Hypothalamus (tissue), 51 donors: Measurements from ENCODE around the gene ARPC1A.
A peak's percentile ranks its signal among the peaks of the same experiment; 100 is the strongest.
"Not testable (repeated sequence)": the region's sequence is repeated elsewhere in the genome, so short reads cannot be mapped to it uniquely, and the experiment has no call there.

Experiments
- DNase-seq, 51 donors: peaks; one replicate each; lab custom pipeline; 2025; lab: John Stamatoyannopoulos, UW

Gene ARPC1A

GRCh38 chr7:99325592-99326407 is at the start of gene ARPC1A:
Gene ARPC1A (plus strand): TSS chr7:99325898. CDS start chr7:99333354, 7,456 bp downstream.
- DNase-seq, result peak; percentile 36 to 91 (median 74)

DNA sequence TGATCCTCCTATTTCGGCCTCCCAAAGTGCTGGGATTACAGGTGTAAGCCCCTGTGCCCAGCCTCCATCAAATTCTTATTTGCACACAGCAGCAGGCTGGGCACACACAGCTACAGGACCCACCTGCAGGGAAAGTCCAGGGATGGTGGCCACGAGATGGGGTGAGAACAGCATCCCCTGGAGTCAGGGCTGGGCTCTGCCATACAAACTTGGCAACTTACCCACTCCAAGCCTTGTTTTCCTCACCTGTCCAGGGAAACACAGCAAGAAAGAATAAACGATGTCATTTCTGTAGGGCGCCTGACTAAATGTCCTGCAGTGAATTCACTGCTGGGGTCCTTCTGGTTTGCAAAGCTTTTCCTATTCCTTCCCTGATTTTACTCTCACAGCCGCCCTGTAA is 47.5 kb upstream of the ARPC1A start:
- no peak for DNase-seq

DNA sequence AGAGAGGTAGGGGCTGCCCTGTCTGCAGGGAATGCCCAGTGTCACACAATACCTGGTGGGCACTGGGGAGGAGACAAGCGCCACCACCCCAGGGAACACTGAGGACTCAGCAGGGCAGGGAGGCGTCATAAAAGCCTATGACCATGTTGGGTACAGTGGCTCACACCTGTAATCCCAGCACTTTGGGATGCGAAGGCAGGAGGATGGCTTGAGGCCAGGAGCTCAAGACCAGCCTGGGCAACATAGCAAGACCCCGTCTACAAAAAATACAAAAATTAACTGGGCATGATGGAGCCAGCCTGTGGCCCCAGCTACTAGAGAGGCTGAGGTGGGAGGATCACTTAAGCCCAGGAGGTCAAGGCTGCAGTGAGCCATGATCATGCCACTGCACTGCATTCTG is 41.5 kb upstream of the ARPC1A start:
- DNase-seq, result not testable (repeated sequence)

- DNase-seq, result no peak
These were observed 37.7 kb upstream of the ARPC1A start for GRCh38 chr7:99287779-99288534.

- DNase-seq, result no peak
These were observed 36.5 kb upstream of the ARPC1A start for GRCh38 chr7:99289185-99289584.

DNA sequence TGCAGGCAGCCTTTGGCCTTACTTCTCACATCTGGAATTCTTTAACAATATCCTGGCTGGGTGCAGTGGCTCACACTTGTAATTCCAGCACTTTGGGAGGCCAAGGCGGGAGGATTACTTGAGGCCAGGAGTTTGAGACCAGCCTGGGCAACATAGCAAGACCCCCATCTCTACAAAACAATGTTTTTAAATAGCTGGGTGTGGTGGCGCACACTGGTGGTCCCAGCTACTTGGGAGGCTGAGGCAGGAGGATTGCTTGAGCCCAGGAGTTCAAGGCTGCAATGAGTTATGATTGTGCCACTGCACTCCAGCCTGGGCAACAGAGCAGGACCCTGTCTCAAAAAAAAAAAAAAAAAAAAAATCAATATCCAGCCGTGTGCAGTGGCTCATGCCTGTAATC is 35.5 kb upstream of the ARPC1A start:
- not testable (repeated sequence) for DNase-seq

DNA sequence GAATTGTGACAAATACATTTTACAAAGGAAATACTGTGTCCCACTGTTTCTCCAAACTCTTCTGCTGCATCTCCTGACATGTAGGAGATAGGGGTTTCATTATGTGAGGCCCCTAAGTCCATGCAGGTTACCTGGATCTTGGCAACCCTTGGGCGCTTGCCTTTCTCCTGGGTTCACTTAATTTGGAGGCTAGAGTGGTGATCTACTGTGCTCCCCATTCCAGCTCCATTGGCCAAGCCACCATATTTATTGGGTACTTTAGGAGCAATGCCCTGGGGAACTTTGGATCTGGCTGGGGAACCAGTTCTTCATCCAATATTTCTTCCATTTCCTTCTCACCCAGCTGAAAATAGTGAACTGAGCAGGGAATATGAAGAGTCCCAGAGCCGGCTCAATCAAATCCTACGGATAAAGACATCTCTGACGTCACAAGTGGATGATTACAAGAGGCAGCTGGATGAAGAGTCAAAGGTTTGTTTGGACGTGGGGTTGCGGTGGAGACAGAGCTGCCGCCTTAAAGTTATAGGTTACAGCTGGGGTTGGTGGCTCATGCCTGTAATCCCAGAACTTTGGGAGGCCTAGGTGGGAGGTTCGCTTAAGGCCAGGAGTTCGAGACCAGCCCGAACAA is 34.6 kb upstream of the ARPC1A start:
- DNase-seq, result no peak

- DNase-seq, result no peak
These were observed 33.6 kb upstream of the ARPC1A start for GRCh38 chr7:99292127-99292526.

DNA sequence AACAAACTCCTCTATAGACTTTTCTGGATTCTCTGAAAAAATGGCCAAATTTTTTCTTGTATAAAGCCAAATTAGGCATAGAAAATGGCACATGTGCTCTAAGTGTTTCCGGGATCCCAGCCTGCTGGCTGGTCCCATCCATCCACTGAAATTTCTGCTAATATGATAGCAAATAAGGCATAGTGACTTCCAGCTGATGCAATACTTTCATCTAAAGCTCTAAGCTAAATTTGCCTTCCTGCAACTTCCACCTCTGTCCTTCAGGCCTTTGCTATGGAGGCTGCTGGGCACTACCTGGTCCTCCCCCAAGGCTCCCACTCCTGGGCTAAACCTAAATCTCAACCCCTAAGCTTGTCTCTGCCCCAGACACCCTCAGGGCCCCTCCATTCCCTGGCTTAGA is 32.5 kb upstream of the ARPC1A start:
- DNase-seq, result no peak

DNA sequence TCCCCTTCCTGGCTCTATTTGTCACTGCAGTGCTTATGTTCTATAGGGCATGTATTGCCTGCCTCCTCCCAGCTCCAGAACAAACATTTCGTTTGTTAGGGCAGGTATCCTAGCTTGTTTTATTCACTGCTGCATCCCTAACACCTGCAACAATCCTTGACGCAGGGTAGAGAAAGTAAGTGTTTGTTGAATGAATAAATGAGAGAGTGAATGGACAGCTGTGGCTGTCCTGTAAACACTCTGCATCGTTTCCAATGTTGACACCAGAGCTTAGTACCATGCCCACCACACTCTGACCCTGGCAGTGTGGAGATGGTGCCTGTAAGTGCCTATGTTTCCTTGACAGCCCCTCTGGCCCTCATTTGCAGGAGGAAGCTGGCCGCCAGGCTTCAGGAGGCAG is 32.0 kb upstream of the ARPC1A start:
- DNase-seq, result no peak

GRCh38 chr7:99296471-99296870 is 29.2 kb upstream of the ARPC1A start:
- DNase-seq, result no peak

DNA sequence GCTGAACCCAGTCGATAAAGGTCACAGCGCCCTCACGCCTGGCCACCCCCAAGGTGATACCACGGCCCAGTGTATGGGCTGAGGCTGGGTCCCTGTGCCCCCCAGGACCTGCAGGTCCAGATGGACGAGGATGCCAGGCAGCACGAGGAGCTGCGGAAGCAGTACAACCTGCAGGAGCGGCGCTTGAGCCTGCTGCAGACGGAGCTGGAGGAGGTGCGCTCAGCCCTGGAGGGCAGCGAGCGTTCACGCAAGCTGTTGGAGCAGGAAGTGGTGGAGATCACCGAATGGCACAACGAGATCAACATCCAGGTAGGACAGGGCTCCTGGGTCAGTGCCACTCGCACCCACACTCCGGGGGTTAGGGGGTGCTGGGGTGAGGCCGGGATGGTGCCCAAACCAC is 24.2 kb upstream of the ARPC1A start:
- DNase-seq, result no peak

DNA sequence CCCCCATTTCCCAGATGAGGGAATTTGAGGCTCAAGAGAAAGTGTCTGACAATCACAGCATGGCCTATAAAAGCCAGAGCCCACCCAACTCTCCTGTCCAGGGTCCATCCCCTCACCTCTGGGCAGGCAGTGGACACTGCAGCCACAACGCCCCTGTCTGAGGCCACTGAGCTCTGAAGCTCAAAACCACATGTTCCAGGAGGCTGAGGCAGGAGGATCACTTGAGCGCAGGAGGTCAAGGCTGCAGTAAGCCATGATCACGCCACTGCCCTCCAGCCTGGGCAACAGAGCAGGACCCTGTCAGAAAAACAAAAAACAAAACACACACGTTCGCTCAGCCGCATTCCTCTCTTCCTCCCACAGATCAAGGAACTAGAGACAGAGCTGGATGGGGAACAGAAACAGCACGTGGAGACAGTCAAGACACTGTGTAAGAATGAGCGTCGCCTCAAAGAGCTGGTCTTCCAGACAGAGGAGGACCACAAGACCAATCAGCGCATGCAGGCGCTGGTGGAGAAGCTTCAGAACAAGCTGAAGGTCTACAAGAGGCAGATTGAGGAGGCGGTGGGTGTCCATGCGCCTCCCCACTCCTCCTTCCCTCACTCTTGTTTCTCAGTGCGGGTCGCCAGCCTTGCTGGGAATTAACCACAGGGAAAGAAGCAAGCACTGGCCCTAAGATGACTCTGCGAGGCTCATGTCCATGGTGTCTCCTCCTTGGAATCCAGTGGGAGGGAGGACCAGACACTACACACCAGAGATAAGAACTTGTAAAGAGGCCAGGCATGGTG is 20.0 kb upstream of the ARPC1A start:
- DNase-seq, result peak in 1 of 51 donors; percentile 1

GRCh38 chr7:99308461-99309074 is 17.1 kb upstream of the ARPC1A start:
- DNase-seq, result peak in 1 of 51 donors; percentile 49

DNA sequence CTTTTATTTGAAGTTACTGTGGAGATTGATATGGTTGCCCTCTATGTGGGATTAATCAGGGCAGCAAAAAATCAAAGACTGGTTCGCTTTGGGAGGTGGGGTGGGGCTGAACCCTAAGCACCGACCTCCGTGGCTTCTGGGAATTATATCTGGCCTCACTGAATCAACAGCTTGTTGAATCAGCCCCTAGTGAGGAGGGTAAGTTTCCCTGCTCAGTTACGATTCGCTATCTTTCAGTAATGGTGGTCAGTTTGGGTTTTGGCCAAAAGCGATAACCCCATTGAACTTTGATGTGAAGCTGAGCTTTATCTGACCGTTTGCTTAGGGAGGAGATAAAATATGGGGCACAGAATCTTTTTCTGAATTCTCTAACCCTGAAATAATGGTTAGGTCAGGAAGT is 16.6 kb upstream of the ARPC1A start:
- DNase-seq, result no peak

DNA sequence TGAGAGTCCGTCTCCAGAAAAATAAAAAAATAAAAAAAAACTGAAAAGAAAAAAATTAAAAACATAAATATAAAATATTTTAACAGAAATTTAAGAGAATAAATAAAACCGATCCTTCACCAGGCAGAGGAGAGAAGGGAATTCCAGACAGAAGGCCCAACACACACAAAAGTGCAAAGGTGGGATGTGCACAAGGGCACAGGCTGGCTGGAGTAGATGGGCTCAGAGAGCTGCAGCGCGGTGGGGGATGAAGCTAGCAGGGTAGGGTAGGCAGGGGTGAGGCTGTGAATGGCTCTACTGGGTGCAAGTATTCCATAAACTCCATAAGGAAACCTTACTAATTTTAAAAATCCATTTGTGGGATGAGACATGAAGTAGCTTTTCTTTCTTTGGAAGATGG is 15.7 kb upstream of the ARPC1A start:
- no peak for DNase-seq

GRCh38 chr7:99311702-99312101 is 14.0 kb upstream of the ARPC1A start:
- DNase-seq, result no peak

GRCh38 chr7:99312316-99313203 is 13.1 kb upstream of the ARPC1A start:
- DNase-seq, result peak in 46 of 51 donors; percentile 2 to 79 (median 32)

DNA sequence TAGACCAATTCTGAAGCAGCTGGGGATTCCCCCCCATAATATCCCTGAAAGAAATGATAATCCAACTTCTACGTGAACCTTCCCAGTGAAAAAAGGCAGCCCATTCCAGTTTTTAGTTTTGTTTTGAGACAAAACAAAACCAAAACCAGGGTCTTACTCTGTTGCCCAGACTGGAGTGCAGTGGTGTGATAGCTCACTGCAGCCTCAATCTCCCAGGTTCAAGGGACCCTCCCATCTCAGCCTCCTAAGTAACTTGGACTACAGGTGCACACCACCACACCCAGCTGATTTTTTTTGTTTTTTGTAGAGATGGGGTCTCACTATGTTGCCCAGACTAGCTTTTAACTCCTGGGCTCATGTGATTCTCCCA is 12.5 kb upstream of the ARPC1A start:
- DNase-seq, result no peak
